K562 (cell line): Measurements from ENCODE around the gene ZNHIT3. TPM values are rescaled to one million over a fixed set of nuclear protein-coding genes. Genes with fewer than 3 reads are reported as not detected.

ENCODE experiments used
- ATAC-seq: fragments of 200-7000 bp; cut with Tn5 transposase; 3 replicates; pipeline ENCODE4 v1.9.1; 2020; ENCODE audit warnings: moderate library complexity
- BruUV-seq: library from RNA; stranded (reverse); fragments of 400-500 nt; replicated peaks from 2 replicates; lab custom pipeline; 2021; lab: Mats Ljungman, UMichigan
- CTCF ChIA-PET: fragments of 300-600 bp; formaldehyde crosslinking; extraction: SDS; loops from one replicate; lab custom pipeline; 2021; ENCODE audit warnings: low intra/inter-chr PET ratio; lab: Yijun Ruan, JAX
- POLR2A ChIA-PET: fragments of 300-600, 350-650 bp; sonication (Branson Sonifier 250); formaldehyde crosslinking; extraction: SDS; loops from one replicate; lab custom pipeline; 2021; ENCODE audit warnings: antibody characterized with exemption, inconsistent platforms; lab: Yijun Ruan, JAX
- DNase-seq, 4 experiments: peaks; one replicate each; pipeline versions ENCODE4 v3.0.0 to v3.0.0-alpha.2; 2011 to 2018; ENCODE audit warnings: low spot score in 3 of 4, mixed read lengths in 3 of 4; ENCODE audit errors: extremely low read depth in 1 of 4
- FAIRE-seq: peaks from 2 replicates; lab custom pipeline; 2011; peaks lifted over from hg19 to GRCh38; lab: Jason Lieb, UNC
- H2AFZ ChIP-seq: 2 replicates; pipeline ENCODE4 v1.6.0; 2011; ENCODE audit warnings: low read depth, low read length, control low read depth, inconsistent platforms
- H3K27ac ChIP-seq: fragments of 200-600 bp; 3 replicates; pipeline ENCODE4 v1.8.0; 2011; ENCODE audit warnings: low read depth, mild to moderate bottlenecking, control low read depth, inconsistent platforms, low read length, moderate library complexity, mixed read lengths; ENCODE audit errors: extremely low read depth
- H3K27me3 ChIP-seq, 2 experiments: fragments of 300-600 bp in 1 of 2; 2 replicates in 1 of 2; 3 replicates in 1 of 2; pipeline versions ENCODE4 v1.6.0 to v1.8.0; 2011; ENCODE audit warnings: inconsistent platforms in 2 of 2, low read length in 2 of 2, mild to moderate bottlenecking in 1 of 2, mixed read lengths in 1 of 2, moderate library complexity in 1 of 2; ENCODE audit not compliant: control insufficient read depth in 2 of 2, insufficient read depth in 2 of 2
- H3K36me3 ChIP-seq: fragments of 300-600 bp; 3 replicates; pipeline ENCODE4 v1.8.0; 2011; ENCODE audit warnings: mild to moderate bottlenecking, low read length, inconsistent platforms; ENCODE audit not compliant: control insufficient read depth, insufficient read depth
- H3K4me1 ChIP-seq, 2 experiments: fragments of 200-600 bp in 1 of 2; replicated peaks in 1 of 2; 2 replicates in 1 of 2; 3 replicates in 1 of 2; pipeline versions ENCODE4 v1.5.1 to v1.8.0; 2011; ENCODE audit warnings: inconsistent platforms in 2 of 2, low read length in 2 of 2, mild to moderate bottlenecking in 1 of 2, mixed read lengths in 1 of 2, moderate library complexity in 1 of 2; ENCODE audit not compliant: control insufficient read depth in 2 of 2, insufficient read depth in 2 of 2
- H3K4me2 ChIP-seq: 2 replicates; pipeline ENCODE4 v1.6.1; 2011; ENCODE audit warnings: low read length, control low read depth, inconsistent platforms, mixed read lengths; ENCODE audit not compliant: insufficient read depth
- H3K4me3 ChIP-seq: fragments of 200-600 bp; sonication (generic), shearing (Covaris generic); 2 replicates; pipeline ENCODE4 v1.5.1; 2016; ENCODE audit warnings: control low read depth, inconsistent platforms
- H3K79me2 ChIP-seq: fragments of 200-600 bp; 3 replicates; pipeline ENCODE4 v1.8.0; 2011; ENCODE audit warnings: low read length, inconsistent platforms; ENCODE audit not compliant: control insufficient read depth, insufficient read depth
- H3K9ac ChIP-seq, 2 experiments: 2 replicates each; pipeline versions ENCODE4 v1.6.0 to v1.6.1; 2011; ENCODE audit warnings: low read depth in 2 of 2, low read length in 2 of 2, control low read depth in 1 of 2, inconsistent platforms in 1 of 2, mild to moderate bottlenecking in 1 of 2, mixed read lengths in 1 of 2; ENCODE audit not compliant: insufficient read depth in 1 of 2
- H3K9me1 ChIP-seq: one replicate; pipeline ENCODE4 v1.6.0; 2011; ENCODE audit warnings: inconsistent platforms, mild to moderate bottlenecking, low read length, moderate library complexity; ENCODE audit not compliant: control insufficient read depth, insufficient read depth
- H3K9me3 ChIP-seq: replicated peaks from 2 replicates; pipeline ENCODE4 v1.5.1; 2011; ENCODE audit warnings: low read depth, low read length, inconsistent platforms; ENCODE audit not compliant: control insufficient read depth, insufficient read depth
- H4K20me1 ChIP-seq: replicated peaks from 2 replicates; pipeline ENCODE4 v1.6.1; 2011; ENCODE audit warnings: low read length, inconsistent platforms, mixed read lengths; ENCODE audit not compliant: control insufficient read depth, insufficient read depth
- CTBP1 ChIP-seq: fragments of 450-650 bp; IDR thresholded peaks from 2 replicates; pipeline ENCODE4 v1.6.1; 2016; ENCODE audit warnings: borderline replicate concordance
- DPF2 ChIP-seq: fragments of 450-650 bp; IDR thresholded peaks from 2 replicates; pipeline ENCODE4 v1.6.1; 2016
- FIP1L1 ChIP-seq: fragments of 200-400 bp; formaldehyde crosslinking; IDR thresholded peaks from 2 replicates; pipeline ENCODE4 v1.6.1; 2018; ENCODE audit warnings: mild to moderate bottlenecking, low read depth, low read length; ENCODE audit not compliant: poor library complexity, severe bottlenecking
- FOSL1 ChIP-seq: fragments of 200-800 bp; sonication (Bioruptor generic); conservative IDR thresholded peaks from 2 replicates; pipeline ENCODE4 v1.6.1; 2016; ENCODE audit warnings: missing genetic modification characterization, missing compliant biosample characterization
- JUND ChIP-seq, 2 experiments: IDR thresholded peaks; 2 replicates in 1 of 2; 3 replicates in 1 of 2; pipeline ENCODE4 v1.6.1; 2011; ENCODE audit warnings: borderline replicate concordance in 2 of 2, low read depth in 2 of 2, low read length in 2 of 2, improper control_type of control experiment in 1 of 2, missing biosample characterization in 1 of 2, missing genetic modification characterization in 1 of 2, missing genetic modification reagents in 1 of 2
- NFATC3 ChIP-seq: fragments of 450-650 bp; IDR thresholded peaks from 2 replicates; pipeline ENCODE4 v1.6.1; 2017; ENCODE audit warnings: mild to moderate bottlenecking
- NFE2 ChIP-seq: IDR thresholded peaks from 2 replicates; pipeline ENCODE4 v1.6.1; 2014; ENCODE audit warnings: antibody characterized with exemption, low read depth
- POLR2AphosphoS5 ChIP-seq: IDR thresholded peaks from 2 replicates; pipeline ENCODE4 v1.6.1; 2011; ENCODE audit warnings: mild to moderate bottlenecking, low read depth, low read length, moderate library complexity; ENCODE audit not compliant: control insufficient read depth, insufficient read depth
- RBFOX2 ChIP-seq: fragments of 200-400 bp; formaldehyde crosslinking; IDR thresholded peaks from 2 replicates; pipeline ENCODE4 v1.6.1; 2017; ENCODE audit warnings: low read depth, mild to moderate bottlenecking, low read length, moderate library complexity
- SMARCE1 ChIP-seq: fragments of 450-650 bp; IDR thresholded peaks from 2 replicates; pipeline ENCODE4 v1.7.1; 2016; ENCODE audit warnings: mild to moderate bottlenecking
- ZEB2 ChIP-seq: fragments of 450-650 bp; IDR thresholded peaks from 2 replicates; pipeline ENCODE4 v1.6.1; 2016
- ZNF197 ChIP-seq: fragments of 200-800 bp; sonication (Bioruptor generic); IDR thresholded peaks from 2 replicates; pipeline ENCODE4 v1.6.1; 2016; ENCODE audit warnings: low read depth, missing genetic modification characterization, missing compliant biosample characterization
- ZNF586 ChIP-seq: fragments of 450-650 bp; formaldehyde crosslinking; conservative IDR thresholded peaks from 2 replicates; pipeline ENCODE4 v1.4.0; 2020; ENCODE audit warnings: mild to moderate bottlenecking, moderate library complexity
- in situ Hi-C: fragments of 300-500 bp; cut with MboI; formaldehyde crosslinking; loops from 4 replicates; pipeline ENCODE4 v1.15.0; 2018; ENCODE audit warnings: inconsistent platforms, mixed read lengths
- intact Hi-C: fragments of 100-400 bp; cut with micrococcal nuclease; formaldehyde crosslinking; loops from 2 replicates; pipeline ENCODE4 v1.14.2; 2022
- polyA plus RNA-seq, 8 experiments: library from polyadenylated mRNA; depleted of rRNA in 4 of 8; stranded (reverse) in 5 of 8; unstranded in 3 of 8; fragments of >200 nt; fragmentation: Nextera tagmentation in 2 of 8; fragmentation: Illumina TruSeq in 1 of 8; extraction: Ambion mirVana in 2 of 8; extraction: Trizol in 1 of 8; gene quantifications; 2 replicates each; pipeline versions ENCODE4 v1.2.1 to v1.2.3, GENCODE V29; 2011 to 2014; ENCODE audit warnings: inconsistent platforms in 1 of 8, missing spikeins in 1 of 8
- total RNA-seq, 7 experiments: library from RNA; depleted of rRNA in 6 of 7; stranded (reverse); fragments of >200 nt in 6 of 7; fragmentation: Illumina TruSeq in 2 of 7; extraction: Trizol in 2 of 7; gene quantifications; 2 replicates each; pipeline versions ENCODE4 v1.2.1 to v1.2.3, GENCODE V29; 2011 to 2021; ENCODE audit warnings: low replicate concordance in 1 of 7
- TF ChIP-seq, protein P1 (sequence below): fragments of 450-650 bp; IDR thresholded peaks from 2 replicates; pipeline ENCODE4 v1.6.1; 2016; ENCODE audit warnings: antibody characterized with exemption
- TF ChIP-seq, protein P2 (sequence below): fragments of 200-400 bp; formaldehyde crosslinking; IDR thresholded peaks from 2 replicates; pipeline ENCODE4 v1.6.1; 2017; ENCODE audit warnings: mild to moderate bottlenecking, low read depth, low read length, moderate library complexity
- TF ChIP-seq, protein P3 (sequence below): fragments of 200-800 bp; sonication (Bioruptor generic); IDR thresholded peaks from 2 replicates; pipeline ENCODE4 v1.6.1; 2017; ENCODE audit warnings: missing genetic modification characterization, missing compliant biosample characterization
- TF ChIP-seq, protein P4 (sequence below): fragments of 250-450 bp; sonication (Bioruptor Pico); IDR thresholded peaks from 2 replicates; pipeline ENCODE4 v1.8.0; 2022; ENCODE audit warnings: moderate library complexity, mild to moderate bottlenecking, inconsistent platforms

ZNHIT3 gene
- total and polyA plus RNA-seq, 9 of the 15 experiments (the other 6 are each of a cell fraction or from before 2014, with no cell fraction given) = 45.0 to 300 (median 88.4) TPM

DNA sequence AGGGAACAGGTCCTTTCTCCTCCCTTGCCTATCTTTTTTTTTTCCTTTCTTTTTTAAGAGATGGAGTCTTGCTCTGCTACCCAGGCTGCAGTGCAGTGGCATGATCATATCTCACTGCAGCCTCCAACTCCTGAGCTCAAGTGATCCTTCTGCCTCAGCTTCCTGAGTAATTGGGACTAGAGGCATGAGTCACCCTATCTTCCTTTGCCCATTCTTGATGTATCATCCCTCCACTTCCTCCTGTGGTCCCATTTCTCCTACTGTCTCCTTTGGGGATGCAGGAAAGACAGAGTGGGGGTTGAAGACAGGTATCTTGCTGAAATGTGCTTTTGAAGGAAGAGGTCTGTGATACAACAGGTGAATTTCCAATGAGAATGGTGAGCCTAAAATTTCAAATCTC, 42.6 kb downstream of the ZNHIT3 start:
- intact Hi-C loops (no loop called here), in situ Hi-C loops (no loop called here)
- H3K27ac ChIP-seq = peak overlapping the region; percentile 47; the same call in 2 of the 3 replicates
- H3K9ac ChIP-seq = no peak overlapping the region
- H3K4me2 ChIP-seq = no peak overlapping the region
- ATAC-seq = peak; percentile 12; the same call in 1 of the 3 replicates
- no peak overlapping the region for H3K4me3 ChIP-seq
- 0 out of 2 replicates have a peak, but pooled peaks cover 4% of the 10 kb centered on the region for H4K20me1 ChIP-seq
- no peak overlapping the region for H2AFZ ChIP-seq
- POLR2A ChIA-PET = interaction anchor here (0.7 kb wide), 1 partner anchor 22 kb away, joined by 3 read pairs; no protein-coding TSS in a partner anchor
- no peak for FAIRE-seq
- BruUV-seq = no TSS peak
- peaks cover 17 to 34% of the 10 kb centered on the region in 2 experiments for H3K4me1 ChIP-seq
- DNase-seq = peak in 2 of 4 experiments; percentile 19 to 58
- no peaks in the 10 kb centered on the region for H3K9me1 ChIP-seq
- H3K9me3 ChIP-seq = no peaks in the 10 kb centered on the region
- CTCF ChIA-PET = no interaction called here
- peaks cover 52% of the 10 kb centered on the region for H3K79me2 ChIP-seq
- no peaks in the 10 kb centered on the region for H3K27me3 ChIP-seq
- H3K36me3 ChIP-seq = peaks cover 95% of the 10 kb centered on the region
- peak; percentile 92 for TF ChIP-seq JUND (IDR thresholded peaks at IDR 0.05; ENCODE audit: borderline replicate concordance, low read depth, low read length)
- peak; percentile 90 for TF ChIP-seq JUND (tag; IDR thresholded peaks at IDR 0.05; ENCODE audit: borderline replicate concordance, low read depth, low read length)
- TF ChIP-seq, protein P1, sequence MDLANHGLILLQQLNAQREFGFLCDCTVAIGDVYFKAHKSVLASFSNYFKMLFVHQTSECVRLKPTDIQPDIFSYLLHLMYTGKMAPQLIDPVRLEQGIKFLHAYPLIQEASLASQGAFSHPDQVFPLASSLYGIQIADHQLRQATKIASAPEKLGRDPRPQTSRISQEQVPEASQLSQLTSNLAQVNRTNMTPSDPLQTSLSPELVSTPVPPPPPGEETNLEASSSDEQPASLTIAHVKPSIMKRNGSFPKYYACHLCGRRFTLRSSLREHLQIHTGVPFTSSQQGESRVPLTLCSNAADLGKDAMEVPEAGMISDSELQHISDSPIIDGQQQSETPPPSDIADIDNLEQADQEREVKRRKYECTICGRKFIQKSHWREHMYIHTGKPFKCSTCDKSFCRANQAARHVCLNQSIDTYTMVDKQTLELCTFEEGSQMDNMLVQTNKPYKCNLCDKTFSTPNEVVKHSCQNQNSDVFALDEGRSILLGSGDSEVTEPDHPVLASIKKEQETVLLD = peak; percentile 27; the same call in 1 of the 2 replicates
- peak; percentile 34; the same call in 1 of the 2 replicates for TF ChIP-seq NFE2
- TF ChIP-seq POLR2AphosphoS5 = 0 out of 2 replicates have a peak, but pooled peaks have one; percentile 38
- peak; percentile 96 for TF ChIP-seq FOSL1
- no peak for TF ChIP-seq ZNF197 (CRISPR knock-in tag)
- TF ChIP-seq DPF2 = peak; percentile 83
- TF ChIP-seq ZEB2 = 0 out of 2 replicates have a peak, but pooled peaks have one; percentile 58
- peak; percentile 86 for TF ChIP-seq SMARCE1
- TF ChIP-seq ZNF586 (CRISPR knock-in tag) = no peak
- no peak for TF ChIP-seq FIP1L1
- TF ChIP-seq, protein P2, sequence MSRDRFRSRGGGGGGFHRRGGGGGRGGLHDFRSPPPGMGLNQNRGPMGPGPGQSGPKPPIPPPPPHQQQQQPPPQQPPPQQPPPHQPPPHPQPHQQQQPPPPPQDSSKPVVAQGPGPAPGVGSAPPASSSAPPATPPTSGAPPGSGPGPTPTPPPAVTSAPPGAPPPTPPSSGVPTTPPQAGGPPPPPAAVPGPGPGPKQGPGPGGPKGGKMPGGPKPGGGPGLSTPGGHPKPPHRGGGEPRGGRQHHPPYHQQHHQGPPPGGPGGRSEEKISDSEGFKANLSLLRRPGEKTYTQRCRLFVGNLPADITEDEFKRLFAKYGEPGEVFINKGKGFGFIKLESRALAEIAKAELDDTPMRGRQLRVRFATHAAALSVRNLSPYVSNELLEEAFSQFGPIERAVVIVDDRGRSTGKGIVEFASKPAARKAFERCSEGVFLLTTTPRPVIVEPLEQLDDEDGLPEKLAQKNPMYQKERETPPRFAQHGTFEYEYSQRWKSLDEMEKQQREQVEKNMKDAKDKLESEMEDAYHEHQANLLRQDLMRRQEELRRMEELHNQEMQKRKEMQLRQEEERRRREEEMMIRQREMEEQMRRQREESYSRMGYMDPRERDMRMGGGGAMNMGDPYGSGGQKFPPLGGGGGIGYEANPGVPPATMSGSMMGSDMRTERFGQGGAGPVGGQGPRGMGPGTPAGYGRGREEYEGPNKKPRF = no peak
- TF ChIP-seq RBFOX2 = no peak
- TF ChIP-seq, protein P3, sequence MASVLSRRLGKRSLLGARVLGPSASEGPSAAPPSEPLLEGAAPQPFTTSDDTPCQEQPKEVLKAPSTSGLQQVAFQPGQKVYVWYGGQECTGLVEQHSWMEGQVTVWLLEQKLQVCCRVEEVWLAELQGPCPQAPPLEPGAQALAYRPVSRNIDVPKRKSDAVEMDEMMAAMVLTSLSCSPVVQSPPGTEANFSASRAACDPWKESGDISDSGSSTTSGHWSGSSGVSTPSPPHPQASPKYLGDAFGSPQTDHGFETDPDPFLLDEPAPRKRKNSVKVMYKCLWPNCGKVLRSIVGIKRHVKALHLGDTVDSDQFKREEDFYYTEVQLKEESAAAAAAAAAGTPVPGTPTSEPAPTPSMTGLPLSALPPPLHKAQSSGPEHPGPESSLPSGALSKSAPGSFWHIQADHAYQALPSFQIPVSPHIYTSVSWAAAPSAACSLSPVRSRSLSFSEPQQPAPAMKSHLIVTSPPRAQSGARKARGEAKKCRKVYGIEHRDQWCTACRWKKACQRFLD (CRISPR knock-in tag) = 0 out of 2 replicates have a peak, but pooled peaks have one; percentile 24
- peak; percentile 79 for TF ChIP-seq CTBP1
- no peak for TF ChIP-seq NFATC3
- TF ChIP-seq, protein P4, sequence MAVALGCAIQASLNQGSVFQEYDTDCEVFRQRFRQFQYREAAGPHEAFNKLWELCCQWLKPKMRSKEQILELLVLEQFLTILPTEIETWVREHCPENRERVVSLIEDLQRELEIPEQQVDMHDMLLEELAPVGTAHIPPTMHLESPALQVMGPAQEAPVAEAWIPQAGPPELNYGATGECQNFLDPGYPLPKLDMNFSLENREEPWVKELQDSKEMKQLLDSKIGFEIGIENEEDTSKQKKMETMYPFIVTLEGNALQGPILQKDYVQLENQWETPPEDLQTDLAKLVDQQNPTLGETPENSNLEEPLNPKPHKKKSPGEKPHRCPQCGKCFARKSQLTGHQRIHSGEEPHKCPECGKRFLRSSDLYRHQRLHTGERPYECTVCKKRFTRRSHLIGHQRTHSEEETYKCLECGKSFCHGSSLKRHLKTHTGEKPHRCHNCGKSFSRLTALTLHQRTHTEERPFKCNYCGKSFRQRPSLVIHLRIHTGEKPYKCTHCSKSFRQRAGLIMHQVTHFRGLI (CRISPR knock-in tag) = no peak
